Right ventricle myocardium superior (tissue), 1 donor: ENCODE results near the gene FSTL1. TPM values are rescaled to one million over a fixed set of nuclear protein-coding genes. Genes with fewer than 3 reads are reported as not detected.

Experiments
- ATAC-seq: fragments of 200-7000 bp; cut with Tn5 transposase; one replicate; pipeline ENCODE4 v1.9.1; 2020; ENCODE audit warnings: mild to moderate bottlenecking; ENCODE audit not compliant: poor library complexity
- DNase-seq: peaks from one replicate; pipeline ENCODE4 v3.0.0-alpha.2; 2020
- intact Hi-C: fragments of 100-400 bp; cut with DNase I; formaldehyde crosslinking; loops from one replicate; pipeline ENCODE4 v1.11.2; 2022
- long read RNA-seq: library from polyadenylated mRNA; unstranded; transcript quantifications from one replicate; pipeline ENCODE4 v2.0.0, GENCODE V29; 2021
- total RNA-seq: library from RNA; stranded (reverse); fragmentation: NEBNext Ultra II Directional; extraction: Animal tissue kit (Norgen Biotek cat#: 25700); gene quantifications from one replicate; pipeline ENCODE4 v1.2.1, GENCODE V29; 2021
- donor health status: DM: no; HTN: yes; CAD: no; lungs with severe emphysema.

FSTL1 gene
- 209 TPM for total RNA-seq
- long read RNA-seq, full-length matches to known transcripts: 288 of 344 reads
- long read RNA-seq, partial matches to known transcripts: 42 of 344 reads
- long read RNA-seq, other reads (novel, unspliced or antisense): 14 of 344 reads

- intact Hi-C loops: loop anchor here (10.0 kb wide), 1 partner anchor 104 kb away; no protein-coding TSS in a partner anchor
- DNase-seq: peak; percentile 81
- peak; percentile 82 for ATAC-seq
Observed at GRCh38 chr3:120450600-120451271, at the start of gene FSTL1. FSTL1 (minus strand) TSS chr3:120450992; CDS start chr3:120450746, 246 bp downstream.

GRCh38 chr3:120498556-120499346 lies 48.0 kb upstream of the FSTL1 start:
- peak; percentile 40 for ATAC-seq
- intact Hi-C loops: no loop called here
- DNase-seq: no peak

GRCh38 chr3:120497818-120498217 lies 47.0 kb upstream of the FSTL1 start:
- ATAC-seq (peak; percentile 28), DNase-seq (no peak)
- intact Hi-C loops: no loop called here

GRCh38 chr3:120497336-120497735 lies 46.5 kb upstream of the FSTL1 start:
- intact Hi-C loops: no loop called here
- ATAC-seq (peak; percentile 64), DNase-seq (no peak)

GRCh38 chr3:120496278-120497002 lies 45.6 kb upstream of the FSTL1 start:
- DNase-seq (no peak), ATAC-seq (peak; percentile 41)
- intact Hi-C loops: no loop called here

GRCh38 chr3:120495809-120496208 lies 45.0 kb upstream of the FSTL1 start:
- intact Hi-C loops: no loop called here
- DNase-seq (no peak), ATAC-seq (no peak)

- DNase-seq: no peak
- intact Hi-C loops: no loop called here
- no peak for ATAC-seq
Observed at GRCh38 chr3:120492103-120492502, 41.3 kb upstream of the FSTL1 start.

GRCh38 chr3:120489421-120489820 lies 38.6 kb upstream of the FSTL1 start:
- intact Hi-C loops: no loop called here
- ATAC-seq: no peak
- DNase-seq: no peak

GRCh38 chr3:120488296-120488695 lies 37.5 kb upstream of the FSTL1 start:
- DNase-seq (no peak), ATAC-seq (no peak)
- intact Hi-C loops: no loop called here

GRCh38 chr3:120487191-120487650 lies 36.4 kb upstream of the FSTL1 start:
- DNase-seq: no peak
- peak; percentile 67 for ATAC-seq
- intact Hi-C loops: no loop called here

- DNase-seq: no peak
- intact Hi-C loops: no loop called here
Observed at GRCh38 chr3:120481081-120481480, 30.3 kb upstream of the FSTL1 start.

GRCh38 chr3:120477781-120478180 lies 27.0 kb upstream of the FSTL1 start:
- DNase-seq (no peak), ATAC-seq (peak; percentile 84)
- intact Hi-C loops: no loop called here

More at GRCh38 chr3:120481081-120481480, 30.3 kb upstream of the FSTL1 start:
- no peak for ATAC-seq

- ATAC-seq (no peak), DNase-seq (no peak)
- intact Hi-C loops: no loop called here
Observed at GRCh38 chr3:120475722-120476377, 25.1 kb upstream of the FSTL1 start.

GRCh38 chr3:120473896-120474675 lies 23.3 kb upstream of the FSTL1 start:
- intact Hi-C loops: no loop called here
- no peak for DNase-seq

GRCh38 chr3:120473389-120473788 lies 22.6 kb upstream of the FSTL1 start:
- ATAC-seq (no peak), DNase-seq (no peak)
- intact Hi-C loops: no loop called here

More at GRCh38 chr3:120473896-120474675, 23.3 kb upstream of the FSTL1 start:
- no peak for ATAC-seq

GRCh38 chr3:120472121-120472844 lies 21.5 kb upstream of the FSTL1 start:
- DNase-seq (no peak), ATAC-seq (no peak)
- intact Hi-C loops: no loop called here

- intact Hi-C loops: no loop called here
- no peak for DNase-seq
- no peak for ATAC-seq
Observed at GRCh38 chr3:120471643-120472042, 20.9 kb upstream of the FSTL1 start.
